Measurements from ENCODE around the gene OVAAL.

OVAAL gene

DNA sequence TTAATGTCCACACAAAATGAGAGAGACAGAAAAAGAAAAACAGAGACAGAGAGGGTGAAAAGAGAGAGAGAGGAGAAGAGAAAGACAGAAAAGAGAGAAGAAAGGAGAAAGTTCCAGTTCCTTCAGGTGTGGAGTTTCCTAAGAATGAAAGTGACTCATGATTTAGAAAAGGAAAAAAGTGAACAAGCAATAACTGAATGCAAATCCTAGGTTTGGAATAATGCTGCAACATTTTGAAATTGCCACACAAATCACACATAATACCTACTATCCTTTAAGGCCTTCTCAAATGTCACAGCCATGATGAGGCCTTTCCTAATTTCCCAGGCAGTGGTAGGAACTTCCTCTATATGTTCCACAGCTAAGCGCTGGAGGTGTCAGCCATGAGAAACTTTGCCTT, 41.6 kb downstream of the OVAAL start:
- Histone ChIP-seq H4K20me1 (no peaks in the 10 kb centered on the region), H3K9ac (no peak overlapping the region), H3K4me3 (no peak overlapping the region), H3K27ac (no peak overlapping the region), H3K4me2 (no peak overlapping the region), H3K4me1 (no peaks in the 10 kb centered on the region), H3K9me3 (no peaks in the 10 kb centered on the region), H3K36me3 (no peaks in the 10 kb centered on the region), H3K27me3 (no peaks in the 10 kb centered on the region)
- TF ChIP-seq Cebpa-rat (IDR thresholded peaks at IDR 0.05), result no peak

DNA sequence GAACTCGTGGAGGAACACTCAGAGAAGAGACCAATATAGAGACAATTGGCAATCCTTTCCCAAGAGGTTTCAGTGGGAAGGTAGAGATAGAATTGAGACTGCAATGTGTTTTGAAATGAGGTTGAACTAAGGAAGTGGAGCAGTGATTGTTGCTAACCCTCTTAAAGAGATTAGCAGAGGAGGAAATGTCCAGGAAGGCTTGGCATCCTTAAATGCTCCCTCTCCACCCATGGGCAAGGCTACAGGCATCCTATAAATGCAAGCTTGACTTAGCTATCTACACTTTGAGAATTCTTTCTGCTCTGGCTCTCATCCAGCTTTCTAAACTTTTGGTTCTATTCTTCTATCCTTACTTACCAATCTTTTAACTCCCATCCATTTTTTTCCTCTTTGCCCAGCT, 42.7 kb downstream of the OVAAL start:
- Histone ChIP-seq H4K20me1 (no peaks in the 10 kb centered on the region), H3K36me3 (no peaks in the 10 kb centered on the region), H3K9me3 (no peaks in the 10 kb centered on the region), H3K9ac (no peak overlapping the region), H3K4me3 (no peak overlapping the region), H3K4me2 (no peak overlapping the region), H3K4me1 (no peaks in the 10 kb centered on the region), H3K27me3 (no peaks in the 10 kb centered on the region), H3K27ac (no peak overlapping the region)
- no peak for TF ChIP-seq Cebpa-rat (IDR thresholded peaks at IDR 0.05)

- Histone ChIP-seq H3K27me3 (no peaks in the 10 kb centered on the region), H3K9ac (no peak overlapping the region), H3K27ac (no peak overlapping the region), H3K36me3 (no peaks in the 10 kb centered on the region), H3K4me3 (no peak overlapping the region), H3K4me1 (no peaks in the 10 kb centered on the region), H3K4me2 (no peak overlapping the region), H4K20me1 (no peaks in the 10 kb centered on the region), H3K9me3 (no peaks in the 10 kb centered on the region)
- TF ChIP-seq Cebpa-rat (IDR thresholded peaks at IDR 0.05), result no peak
Measured at GRCh38 chr1:180603223-180603849, 44.6 kb downstream of the OVAAL start.

DNA sequence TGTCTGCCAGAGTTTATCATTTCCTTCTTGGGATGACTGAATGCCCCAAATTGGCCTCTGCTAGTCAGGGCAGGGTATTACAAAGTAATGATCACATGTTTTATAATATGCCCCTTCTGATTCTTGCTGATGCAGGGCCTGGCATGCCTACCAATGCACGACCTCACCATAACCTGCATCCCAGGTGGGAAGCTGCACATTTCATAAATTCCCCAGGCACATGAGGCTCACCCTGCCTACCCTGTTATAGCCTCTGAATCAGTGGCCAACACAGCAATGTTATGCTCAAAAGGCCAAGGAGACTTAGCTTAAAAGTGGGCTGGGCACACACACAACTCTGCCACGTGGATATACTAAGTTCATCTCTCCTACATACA, 45.1 kb downstream of the OVAAL start:
- Histone ChIP-seq H4K20me1 (no peaks in the 10 kb centered on the region), H3K9me3 (no peaks in the 10 kb centered on the region), H3K27ac (no peak overlapping the region), H3K4me2 (no peak overlapping the region), H3K36me3 (no peaks in the 10 kb centered on the region), H3K9ac (no peak overlapping the region), H3K4me3 (no peak overlapping the region), H3K4me1 (no peaks in the 10 kb centered on the region), H3K27me3 (no peaks in the 10 kb centered on the region)
- TF ChIP-seq Cebpa-rat (IDR thresholded peaks at IDR 0.05), result no peak

DNA sequence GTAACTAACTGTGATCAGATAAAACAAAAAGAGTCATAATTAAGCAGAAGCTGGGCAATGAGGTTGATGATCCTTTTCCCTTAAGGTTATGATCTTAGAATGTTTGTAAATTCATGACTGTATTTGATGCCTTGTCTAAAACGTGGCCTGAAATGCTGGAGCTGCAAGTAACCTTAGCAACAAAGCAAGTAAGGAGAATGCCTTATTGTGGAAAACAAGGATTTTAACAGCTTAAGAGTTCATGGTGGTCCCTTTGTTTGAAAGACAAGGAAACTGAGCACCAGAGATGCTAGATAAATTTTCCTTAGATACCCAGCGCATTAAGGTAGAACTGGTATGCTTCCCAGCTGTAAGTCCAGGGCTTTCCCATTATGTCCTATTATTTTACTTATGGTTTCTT, 47.4 kb downstream of the OVAAL start:
- no peak for TF ChIP-seq Cebpa-rat (IDR thresholded peaks at IDR 0.05)
- H3K27ac ChIP-seq, result no peak overlapping the region
- no peaks in the 10 kb centered on the region for H4K20me1 ChIP-seq
- no peaks in the 10 kb centered on the region for H3K36me3 ChIP-seq
- H3K4me3 ChIP-seq, result no peak overlapping the region
- H3K9me3 ChIP-seq, result no peaks in the 10 kb centered on the region
- H3K9ac ChIP-seq, result no peak overlapping the region
- H3K27me3 ChIP-seq, result no peaks in the 10 kb centered on the region
- no peaks in the 10 kb centered on the region for H3K4me1 ChIP-seq
- H3K4me2 ChIP-seq, result no peak overlapping the region

- H3K9me3 ChIP-seq, result no peaks in the 10 kb centered on the region
- no peak overlapping the region for H3K27ac ChIP-seq
- H4K20me1 ChIP-seq, result no peaks in the 10 kb centered on the region
- H3K36me3 ChIP-seq, result no peaks in the 10 kb centered on the region
- no peak for TF ChIP-seq Cebpa-rat (IDR thresholded peaks at IDR 0.05)
- H3K4me2 ChIP-seq, result no peak overlapping the region
- H3K4me3 ChIP-seq, result no peak overlapping the region
- no peaks in the 10 kb centered on the region for H3K27me3 ChIP-seq
- no peak overlapping the region for H3K9ac ChIP-seq
- H3K4me1 ChIP-seq, result peaks cover 5% of the 10 kb centered on the region; the same call in 1 of the 2 replicates
Measured at GRCh38 chr1:180609643-180610555, 51.1 kb downstream of the OVAAL start.

DNA sequence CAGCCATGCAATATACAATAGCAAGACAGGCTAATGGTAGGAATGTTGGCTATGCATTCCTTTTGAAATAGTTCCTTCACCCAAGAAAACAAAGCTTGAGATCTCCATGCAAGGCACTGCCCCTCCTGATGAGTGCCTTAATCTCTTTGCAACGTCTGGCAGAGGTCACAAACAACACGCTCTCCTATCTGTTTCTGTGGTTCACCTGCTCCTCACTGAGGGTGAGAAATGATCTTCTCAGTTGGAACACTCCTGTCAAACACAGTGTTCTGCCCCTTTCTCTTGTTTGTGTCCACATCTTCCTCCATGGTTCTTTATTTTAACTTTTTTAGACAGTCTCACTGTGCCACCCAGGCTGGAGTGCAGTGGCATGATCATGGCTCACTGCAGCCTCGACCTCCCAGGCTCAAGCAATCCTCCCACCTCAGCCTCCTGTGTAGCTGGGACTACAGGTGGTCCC, 51.8 kb downstream of the OVAAL start:
- no peak for TF ChIP-seq Cebpa-rat (IDR thresholded peaks at IDR 0.05)
- Histone ChIP-seq H3K4me3 (no peak overlapping the region), H3K27ac (no peak overlapping the region), H3K9ac (no peak overlapping the region), H3K9me3 (no peaks in the 10 kb centered on the region), H3K4me2 (no peak overlapping the region), H3K4me1 (peaks cover 5% of the 10 kb centered on the region; the same call in 1 of the 2 replicates), H4K20me1 (no peaks in the 10 kb centered on the region), H3K36me3 (no peaks in the 10 kb centered on the region), H3K27me3 (no peaks in the 10 kb centered on the region)

DNA sequence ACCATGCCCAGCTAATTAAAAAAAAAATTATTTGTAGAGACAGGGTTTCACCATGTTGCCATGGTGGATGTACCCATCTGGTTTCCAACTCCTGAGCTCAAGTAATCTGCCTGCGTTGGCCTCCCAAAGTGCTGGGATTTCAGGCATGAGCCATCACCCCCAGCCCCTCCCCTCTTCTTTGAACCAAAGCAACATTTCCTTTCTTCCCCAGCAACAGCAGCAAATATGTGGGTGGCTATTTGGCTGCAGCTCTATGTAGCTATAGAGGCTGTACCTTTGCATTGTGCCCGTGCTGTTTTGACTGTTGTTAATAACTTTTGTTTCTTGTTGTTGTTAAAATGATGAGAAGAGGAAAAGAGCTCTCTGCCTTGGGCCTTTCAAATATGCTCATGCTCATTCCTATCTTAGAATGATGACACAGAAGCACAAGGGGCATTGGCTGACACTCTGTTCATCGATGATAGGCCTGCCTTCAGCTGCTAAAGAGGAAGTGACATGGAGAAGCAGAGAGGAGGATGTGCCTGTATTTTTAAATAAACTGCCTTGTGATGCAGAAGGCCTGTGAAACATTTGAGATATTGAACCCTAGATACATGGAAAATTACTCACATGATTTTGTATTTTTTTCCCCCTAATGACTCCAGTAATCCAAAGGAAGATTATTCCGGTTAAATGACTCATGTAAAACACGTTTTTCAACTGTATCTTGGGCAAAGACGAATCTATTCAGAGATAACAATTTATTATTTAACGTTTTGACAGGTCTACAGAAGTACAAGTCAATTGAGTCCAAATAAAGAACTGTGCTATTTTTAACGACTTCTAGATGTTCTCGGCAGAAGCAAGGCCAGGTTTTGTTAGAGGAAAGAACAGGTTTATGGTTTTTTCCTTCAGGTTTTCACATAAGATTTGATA, 52.5 kb downstream of the OVAAL start:
- TF ChIP-seq Cebpa-rat (IDR thresholded peaks at IDR 0.05), result no peak
- Histone ChIP-seq H3K9ac (no peak overlapping the region), H3K4me2 (no peak overlapping the region), H3K9me3 (no peaks in the 10 kb centered on the region), H3K27me3 (no peaks in the 10 kb centered on the region), H3K4me3 (no peak overlapping the region), H3K36me3 (no peaks in the 10 kb centered on the region), H4K20me1 (no peaks in the 10 kb centered on the region), H3K4me1 (peaks cover 5% of the 10 kb centered on the region; the same call in 1 of the 2 replicates), H3K27ac (no peak overlapping the region)

DNA sequence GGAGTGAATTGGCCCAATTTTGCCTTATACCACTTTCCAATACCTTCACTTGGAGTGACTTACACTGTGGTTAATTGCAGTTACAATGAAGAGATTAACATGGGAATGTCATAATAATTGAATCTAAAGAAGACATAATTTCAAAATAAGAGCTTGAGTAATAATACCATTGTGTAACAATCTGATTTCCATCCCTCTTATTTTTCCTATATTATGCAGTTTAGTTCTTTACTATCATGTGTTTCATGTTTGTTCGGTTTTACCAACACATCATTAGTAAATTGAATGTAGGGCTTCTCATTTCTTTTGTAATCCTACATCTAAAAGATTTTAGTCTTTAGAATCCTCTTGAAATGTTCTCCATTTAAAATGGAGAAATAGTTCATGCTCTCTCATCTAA, 53.9 kb downstream of the OVAAL start:
- no peak overlapping the region for H3K9ac ChIP-seq
- no peak overlapping the region for H3K4me3 ChIP-seq
- H3K27ac ChIP-seq, result no peak overlapping the region
- H3K4me2 ChIP-seq, result no peak overlapping the region
- no peaks in the 10 kb centered on the region for H3K9me3 ChIP-seq
- H3K27me3 ChIP-seq, result no peaks in the 10 kb centered on the region
- peaks cover 9% of the 10 kb centered on the region for H3K4me1 ChIP-seq
- H4K20me1 ChIP-seq, result no peaks in the 10 kb centered on the region
- no peak for TF ChIP-seq Cebpa-rat (IDR thresholded peaks at IDR 0.05)
- no peaks in the 10 kb centered on the region for H3K36me3 ChIP-seq
